WI38 (cell line): ENCODE measurements around the gene MS4A15.

Experiments used
- H3K4me3 ChIP-seq: 2 replicates; pipeline ENCODE4 v1.5.1; 2011; ENCODE audit warnings: low read depth, mild to moderate bottlenecking, control low read depth, low read length
- CTCF ChIP-seq: IDR thresholded peaks from 2 replicates; pipeline ENCODE4 v1.5.1; 2012; ENCODE audit warnings: low read depth, mild to moderate bottlenecking, control low read depth, low read length

MS4A15 gene

GRCh38 chr11:60798631-60799030, 42.0 kb downstream of the MS4A15 start:
- no peak for TF ChIP-seq CTCF
- H3K4me3 ChIP-seq = no peak overlapping the region

- no peak overlapping the region for H3K4me3 ChIP-seq
- TF ChIP-seq CTCF = no peak
Observed at GRCh38 chr11:60801194-60801593, 44.5 kb downstream of the MS4A15 start.

- H3K4me3 ChIP-seq = no peak overlapping the region
- TF ChIP-seq CTCF = no peak
Observed at GRCh38 chr11:60803273-60803936, 46.7 kb downstream of the MS4A15 start.

GRCh38 chr11:60809249-60809648, 52.6 kb downstream of the MS4A15 start:
- no peak overlapping the region for H3K4me3 ChIP-seq
- no peak for TF ChIP-seq CTCF

- no peak overlapping the region for H3K4me3 ChIP-seq
- TF ChIP-seq CTCF = no peak
Observed at GRCh38 chr11:60809691-60810090, 53.0 kb downstream of the MS4A15 start.

GRCh38 chr11:60810151-60810550, 53.5 kb downstream of the MS4A15 start:
- H3K4me3 ChIP-seq = no peak overlapping the region
- no peak for TF ChIP-seq CTCF

- TF ChIP-seq CTCF = no peak
Observed at GRCh38 chr11:60810569-60810968, 53.9 kb downstream of the MS4A15 start.

More at GRCh38 chr11:60810569-60810968, 53.9 kb downstream of the MS4A15 start:
- no peak overlapping the region for H3K4me3 ChIP-seq
